Measurements from ENCODE around the gene NAALADL2.

DNA sequence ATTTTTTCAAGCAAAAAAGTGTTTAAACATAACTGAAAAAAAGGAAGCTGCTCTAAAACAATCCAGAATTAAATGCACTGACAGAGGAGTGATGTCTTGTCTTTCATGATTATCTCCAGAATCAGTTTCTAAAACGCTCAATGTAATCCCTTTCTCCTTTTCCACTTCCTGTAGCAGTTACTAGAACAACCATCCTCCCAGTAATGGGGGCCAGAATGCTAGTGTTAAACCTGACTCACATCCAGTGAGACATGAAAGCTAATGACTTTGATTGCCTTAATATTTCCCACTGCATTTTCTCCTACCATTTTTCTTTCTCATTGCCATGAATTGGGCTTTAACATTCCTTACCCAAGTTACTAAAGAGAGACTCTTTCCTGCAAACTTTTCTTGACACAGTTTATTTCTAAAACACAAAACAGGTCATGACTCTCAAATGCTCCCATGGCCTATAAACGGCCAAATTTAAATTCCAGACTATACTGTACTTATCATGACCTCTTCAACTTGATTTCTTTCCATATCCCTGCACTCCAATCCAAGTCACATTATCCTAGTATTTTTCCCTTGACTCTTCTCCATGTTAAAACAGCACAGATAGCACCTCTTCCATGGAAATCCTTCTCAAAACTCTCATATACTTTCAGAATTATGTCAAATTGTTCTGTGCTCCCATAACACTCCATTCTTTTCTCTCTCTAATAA is 341.4 kb downstream of the NAALADL2 start:
- TF ChIP-seq, protein P1, sequence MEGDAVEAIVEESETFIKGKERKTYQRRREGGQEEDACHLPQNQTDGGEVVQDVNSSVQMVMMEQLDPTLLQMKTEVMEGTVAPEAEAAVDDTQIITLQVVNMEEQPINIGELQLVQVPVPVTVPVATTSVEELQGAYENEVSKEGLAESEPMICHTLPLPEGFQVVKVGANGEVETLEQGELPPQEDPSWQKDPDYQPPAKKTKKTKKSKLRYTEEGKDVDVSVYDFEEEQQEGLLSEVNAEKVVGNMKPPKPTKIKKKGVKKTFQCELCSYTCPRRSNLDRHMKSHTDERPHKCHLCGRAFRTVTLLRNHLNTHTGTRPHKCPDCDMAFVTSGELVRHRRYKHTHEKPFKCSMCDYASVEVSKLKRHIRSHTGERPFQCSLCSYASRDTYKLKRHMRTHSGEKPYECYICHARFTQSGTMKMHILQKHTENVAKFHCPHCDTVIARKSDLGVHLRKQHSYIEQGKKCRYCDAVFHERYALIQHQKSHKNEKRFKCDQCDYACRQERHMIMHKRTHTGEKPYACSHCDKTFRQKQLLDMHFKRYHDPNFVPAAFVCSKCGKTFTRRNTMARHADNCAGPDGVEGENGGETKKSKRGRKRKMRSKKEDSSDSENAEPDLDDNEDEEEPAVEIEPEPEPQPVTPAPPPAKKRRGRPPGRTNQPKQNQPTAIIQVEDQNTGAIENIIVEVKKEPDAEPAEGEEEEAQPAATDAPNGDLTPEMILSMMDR (IDR thresholded peaks at IDR 0.05) = no peak
- TF ChIP-seq EZH2 (IDR thresholded peaks at IDR 0.05; ENCODE audit: borderline replicate concordance, insufficient read depth, low read depth, low read length, poor library complexity, severe bottlenecking) = no peak

All from B cell (primary cell).